PC-9 (cell line): Measurements from ENCODE around the gene MLF2. TPM values are rescaled to one million over a fixed set of nuclear protein-coding genes. Genes with fewer than 3 reads are reported as not detected.

Source experiments
- BruUV-seq: library from RNA; stranded (reverse); fragments of 400-500 nt; replicated peaks from 2 replicates; lab custom pipeline; 2021; lab: Mats Ljungman, UMichigan
- CTCF ChIA-PET: fragments of 300-600 bp; sonication (Branson Sonifier 250); formaldehyde crosslinking; loops from one replicate; lab custom pipeline; 2022; ENCODE audit warnings: antibody characterized with exemption; lab: Charles Lee
- POLR2A ChIA-PET: fragments of 300-600 bp; sonication (Branson Sonifier 250); formaldehyde crosslinking; loops from one replicate; lab custom pipeline; 2022; ENCODE audit warnings: antibody characterized with exemption; ENCODE audit not compliant: unreplicated experiment; lab: Charles Lee
- DNase-seq, 2 experiments: peaks; one replicate each; pipeline versions ENCODE4 v3.0.0 to v3.0.0-alpha.2; 2015 to 2022; ENCODE audit warnings: mixed read lengths in 1 of 2
- H2AFZ ChIP-seq: fragments of 200-600 bp; sonication (generic); 2 replicates; pipeline ENCODE4 v1.8.1; 2017; ENCODE audit warnings: antibody characterized with exemption
- H3F3A ChIP-seq: fragments of 200-600 bp; sonication (generic); 2 replicates; pipeline ENCODE4 v1.8.1; 2017; ENCODE audit warnings: antibody characterized with exemption, mild to moderate bottlenecking, low read depth; ENCODE audit not compliant: insufficient read depth
- H3K27ac ChIP-seq: fragments of 200-600 bp; sonication (generic); 2 replicates; pipeline ENCODE4 v1.6.1; 2016; ENCODE audit warnings: mixed run types
- H3K27me3 ChIP-seq: fragments of 200-600 bp; sonication (generic); 2 replicates; pipeline ENCODE4 v1.6.1; 2016; ENCODE audit warnings: low read depth, mixed run types; ENCODE audit not compliant: insufficient read depth
- H3K36me3 ChIP-seq: fragments of 200-600 bp; sonication (generic); 2 replicates; pipeline ENCODE4 v1.6.1; 2016; ENCODE audit warnings: low read depth, mixed run types
- H3K4me1 ChIP-seq: fragments of 200-600 bp; sonication (generic); replicated peaks from 2 replicates; pipeline ENCODE4 v1.6.1; 2016; ENCODE audit warnings: mixed run types; ENCODE audit not compliant: insufficient read depth
- H3K4me2 ChIP-seq: fragments of 200-600 bp; sonication (generic); 2 replicates; pipeline ENCODE4 v1.6.1; 2017; ENCODE audit warnings: mixed run types
- H3K4me3 ChIP-seq: fragments of 200-600 bp; sonication (generic); 2 replicates; pipeline ENCODE4 v1.6.1; 2016; ENCODE audit warnings: mixed run types
- H3K79me2 ChIP-seq: fragments of 200-600 bp; sonication (generic); 2 replicates; pipeline ENCODE4 v1.6.1; 2017; ENCODE audit warnings: low read depth, mixed run types
- H3K9me2 ChIP-seq: fragments of 200-600 bp; sonication (generic); 2 replicates; pipeline ENCODE4 v1.8.1; 2017; ENCODE audit warnings: mild to moderate bottlenecking; ENCODE audit not compliant: insufficient read depth
- H3K9me3 ChIP-seq: fragments of 200-600 bp; sonication (generic); 2 replicates; pipeline ENCODE4 v1.8.1; 2016; ENCODE audit warnings: low read depth; ENCODE audit not compliant: insufficient read depth
- H4K20me1 ChIP-seq: fragments of 200-600 bp; sonication (generic); 2 replicates; pipeline ENCODE4 v1.8.1; 2017; ENCODE audit not compliant: insufficient read depth
- EZH2 ChIP-seq: fragments of 200-600 bp; sonication (generic); IDR thresholded peaks from 2 replicates; pipeline ENCODE4 v1.8.0; 2017; ENCODE audit warnings: antibody characterized with exemption, low read depth
- intact Hi-C: fragments of 100-400 bp; cut with micrococcal nuclease; formaldehyde crosslinking; loops from one replicate; pipeline ENCODE4 v1.10.0; 2022; ENCODE audit not compliant: unreplicated experiment
- total RNA-seq: library from RNA; stranded (reverse); gene quantifications from 2 replicates; pipeline ENCODE4 v1.2.3, GENCODE V29; 2021
- TF ChIP-seq, protein P1 (sequence below): fragments of 200-600 bp; sonication (generic); conservative IDR thresholded peaks from 2 replicates; pipeline ENCODE4 v1.6.1; 2017; ENCODE audit warnings: mixed run types, antibody characterized with exemption, mild to moderate bottlenecking, moderate library complexity

The MLF2 gene
- total RNA-seq, 1 experiment from 2014 or later: 379 TPM

DNA sequence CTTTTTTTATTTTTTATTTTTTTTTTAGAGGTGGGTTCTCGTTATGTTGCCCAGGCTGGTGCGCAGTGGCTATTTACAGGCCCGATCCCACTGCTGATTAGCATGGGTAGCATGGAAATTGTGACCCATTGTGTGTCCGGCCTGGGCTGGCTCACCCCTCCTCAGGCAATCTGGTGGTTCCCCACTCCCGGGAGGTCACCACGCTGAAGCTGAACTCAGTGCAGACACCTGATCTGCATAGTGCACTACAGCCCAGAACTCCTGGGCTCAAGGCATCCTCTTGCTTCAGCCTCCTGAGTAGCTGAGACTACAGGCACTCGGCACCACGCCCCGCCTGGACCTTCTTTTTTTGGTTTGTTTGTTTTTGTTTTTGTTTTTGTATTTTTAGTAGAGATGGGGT, 30.9 kb upstream of the MLF2 start:
- BruUV-seq: no TSS peak
- CTCF ChIA-PET: no interaction called here

DNA sequence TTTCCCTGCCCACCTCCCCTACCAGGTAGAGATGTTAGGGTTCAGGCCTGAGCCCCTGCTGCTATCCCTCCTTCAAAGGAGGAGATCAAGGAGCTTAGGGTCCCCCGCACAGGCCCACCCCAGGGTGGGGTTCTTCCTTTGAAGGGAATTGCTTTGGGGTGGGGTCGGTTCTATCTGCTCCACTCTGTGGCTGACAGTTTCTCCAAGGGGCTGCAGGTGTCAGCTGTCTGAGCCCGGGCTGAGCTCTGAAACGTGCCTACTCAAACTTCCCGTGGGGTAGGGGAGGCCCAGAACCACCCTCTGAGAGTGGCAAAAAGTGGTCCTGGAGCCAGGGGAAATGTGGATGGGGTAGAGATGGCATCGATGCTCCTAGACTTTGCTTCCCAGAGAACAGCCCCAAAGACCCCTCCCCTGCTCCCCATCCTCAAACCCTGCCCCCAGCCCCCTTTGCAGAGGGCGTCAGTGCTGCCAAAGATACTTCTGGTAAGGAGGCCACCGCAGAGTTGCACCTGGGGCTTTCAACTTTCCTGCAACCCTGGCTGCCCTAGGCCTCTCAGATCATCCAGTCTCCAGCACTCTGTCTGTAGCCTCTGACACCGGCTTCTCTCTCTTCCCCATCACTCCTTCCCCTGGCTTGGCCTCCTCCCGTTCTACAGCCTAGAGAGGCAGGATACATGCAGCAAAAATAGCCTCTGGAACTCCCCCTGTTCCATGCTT, 30.1 kb upstream of the MLF2 start:
- Histone ChIP-seq H3K36me3 (no peaks in the 10 kb centered on the region), H3K4me1 (no peaks in the 10 kb centered on the region), H3F3A (peaks cover 7% of the 10 kb centered on the region; the same call in 1 of the 2 replicates), H3K79me2 (no peaks in the 10 kb centered on the region), H3K27ac (no peak overlapping the region), H3K9me2 (no peaks in the 10 kb centered on the region), H2AFZ (no peak overlapping the region), H4K20me1 (no peaks in the 10 kb centered on the region), H3K27me3 (no peaks in the 10 kb centered on the region), H3K9me3 (no peaks in the 10 kb centered on the region), H3K4me2 (no peak overlapping the region), H3K4me3 (no peak overlapping the region)
- no TSS peak for BruUV-seq
- intact Hi-C loops: no loop called here
- DNase-seq: no peak
- ChIA-PET POLR2A (interaction anchor here (0.6 kb wide), 1 partner anchor 10 kb away, joined by 5 read pairs; no protein-coding TSS in a partner anchor), CTCF (interaction anchor here (0.5 kb wide), 1 partner anchor 40 kb away, joined by 4 read pairs; no protein-coding TSS in a partner anchor)
- TF ChIP-seq, protein P1, sequence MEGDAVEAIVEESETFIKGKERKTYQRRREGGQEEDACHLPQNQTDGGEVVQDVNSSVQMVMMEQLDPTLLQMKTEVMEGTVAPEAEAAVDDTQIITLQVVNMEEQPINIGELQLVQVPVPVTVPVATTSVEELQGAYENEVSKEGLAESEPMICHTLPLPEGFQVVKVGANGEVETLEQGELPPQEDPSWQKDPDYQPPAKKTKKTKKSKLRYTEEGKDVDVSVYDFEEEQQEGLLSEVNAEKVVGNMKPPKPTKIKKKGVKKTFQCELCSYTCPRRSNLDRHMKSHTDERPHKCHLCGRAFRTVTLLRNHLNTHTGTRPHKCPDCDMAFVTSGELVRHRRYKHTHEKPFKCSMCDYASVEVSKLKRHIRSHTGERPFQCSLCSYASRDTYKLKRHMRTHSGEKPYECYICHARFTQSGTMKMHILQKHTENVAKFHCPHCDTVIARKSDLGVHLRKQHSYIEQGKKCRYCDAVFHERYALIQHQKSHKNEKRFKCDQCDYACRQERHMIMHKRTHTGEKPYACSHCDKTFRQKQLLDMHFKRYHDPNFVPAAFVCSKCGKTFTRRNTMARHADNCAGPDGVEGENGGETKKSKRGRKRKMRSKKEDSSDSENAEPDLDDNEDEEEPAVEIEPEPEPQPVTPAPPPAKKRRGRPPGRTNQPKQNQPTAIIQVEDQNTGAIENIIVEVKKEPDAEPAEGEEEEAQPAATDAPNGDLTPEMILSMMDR: no peak
- TF ChIP-seq EZH2: no peak

More for the DNA sequence above, 30.9 kb upstream of the MLF2 start:
- Histone ChIP-seq H3K9me2 (no peaks in the 10 kb centered on the region), H3K4me2 (no peak overlapping the region), H4K20me1 (no peaks in the 10 kb centered on the region), H3K4me3 (no peak overlapping the region), H3K9me3 (no peaks in the 10 kb centered on the region), H3K4me1 (no peaks in the 10 kb centered on the region), H3K36me3 (no peaks in the 10 kb centered on the region), H3K27me3 (no peaks in the 10 kb centered on the region), H3K79me2 (no peaks in the 10 kb centered on the region), H3F3A (peaks cover 7% of the 10 kb centered on the region; the same call in 1 of the 2 replicates), H3K27ac (no peak overlapping the region), H2AFZ (no peak overlapping the region)
- intact Hi-C loops: no loop called here
- TF ChIP-seq, protein P1: no peak
- no peak for TF ChIP-seq EZH2
- DNase-seq: no peak
- POLR2A ChIA-PET: no interaction called here

DNA sequence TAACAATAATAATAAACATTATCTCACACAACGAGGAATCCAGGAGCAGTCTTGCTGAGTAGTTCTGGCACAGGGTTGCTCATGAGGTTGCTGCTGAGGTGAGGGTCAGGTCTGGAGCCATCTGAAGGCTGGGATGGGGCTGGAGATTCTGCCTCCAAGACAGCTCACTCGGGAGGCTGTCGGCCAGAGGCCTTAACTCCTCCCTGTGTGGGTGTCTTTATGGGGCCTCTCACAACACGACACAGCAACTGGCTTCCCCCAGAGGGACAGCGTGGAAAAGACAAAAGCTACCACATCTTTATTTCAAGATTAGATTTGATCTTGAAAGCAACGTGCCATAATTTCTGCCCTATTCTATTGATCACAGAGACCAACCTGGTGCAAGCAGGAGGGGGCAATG, 29.2 kb upstream of the MLF2 start:
- H3F3A ChIP-seq: peaks cover 7% of the 10 kb centered on the region; the same call in 1 of the 2 replicates
- TF ChIP-seq EZH2: no peak
- TF ChIP-seq, protein P1: no peak
- H3K4me1 ChIP-seq: no peaks in the 10 kb centered on the region
- H3K79me2 ChIP-seq: no peaks in the 10 kb centered on the region
- H4K20me1 ChIP-seq: no peaks in the 10 kb centered on the region
- H3K9me2 ChIP-seq: no peaks in the 10 kb centered on the region
- no peak overlapping the region for H3K27ac ChIP-seq
- ChIA-PET POLR2A (no interaction called here), CTCF (no interaction called here)
- no peak overlapping the region for H3K4me2 ChIP-seq
- H3K4me3 ChIP-seq: no peak overlapping the region
- H2AFZ ChIP-seq: no peak overlapping the region
- H3K27me3 ChIP-seq: no peaks in the 10 kb centered on the region
- intact Hi-C loops: no loop called here
- BruUV-seq: no TSS peak
- no peak for DNase-seq
- H3K9me3 ChIP-seq: no peaks in the 10 kb centered on the region
- no peaks in the 10 kb centered on the region for H3K36me3 ChIP-seq
